Measurements from ENCODE around the gene MAGEA11. TPM values are rescaled to one million over a fixed set of nuclear protein-coding genes. Genes with fewer than 3 reads are reported as not detected.
A peak's percentile ranks its signal among the peaks of the same experiment; 100 is the strongest.
"Not testable (repeated sequence)": the region's sequence is repeated elsewhere in the genome, so short reads cannot be mapped to it uniquely, and the experiment has no call there.

MAGEA11 gene
- total RNA-seq (2014; rRNA removed; shearing (Covaris generic)), result not detected in 2 replicates

DNA sequence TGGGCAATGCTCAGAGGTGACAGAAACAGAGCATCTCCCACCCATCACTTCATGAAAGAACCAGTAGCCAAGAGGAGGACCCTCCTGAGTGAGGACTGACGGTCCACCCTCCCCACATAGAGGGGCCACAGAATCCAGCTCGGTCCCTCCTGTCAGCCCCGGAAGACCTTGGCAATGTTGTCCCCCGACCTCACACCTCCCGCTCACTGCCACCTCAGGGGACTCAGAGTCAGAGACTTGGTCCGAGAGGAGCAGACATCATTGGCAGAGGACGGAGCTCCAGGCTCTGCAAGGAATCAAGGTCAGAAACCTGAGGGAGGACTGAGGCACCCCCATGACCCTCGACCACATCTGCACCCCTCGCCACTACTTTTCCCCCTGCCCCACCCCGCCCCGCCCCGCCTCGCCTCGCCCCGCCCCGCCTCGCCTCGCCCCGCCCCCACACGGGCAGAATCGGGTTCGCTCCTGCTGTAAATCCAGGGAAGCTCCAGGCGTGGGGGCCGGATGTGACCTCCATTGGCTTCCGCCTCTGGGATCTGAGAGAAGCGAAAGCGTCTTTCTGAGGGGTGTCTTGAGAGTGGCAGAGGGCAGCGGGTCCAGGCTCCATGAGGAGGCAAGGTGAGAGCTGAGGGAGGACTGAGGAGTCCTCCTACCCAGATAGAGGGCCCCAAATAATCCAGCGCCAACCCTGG lies at the start of gene MAGEA11:
Gene MAGEA11, plus strand, starts transcription at position 516 of the 692 bp plus-strand sequence. CDS start 1,100 bp downstream, outside the sequence.
- no peaks in the 10 kb centered on the region for H3K27me3 ChIP-seq (replicated peaks)
- no peaks in the 10 kb centered on the region for H3K9me3 ChIP-seq (replicated peaks)
- H3K36me3 ChIP-seq, result no peaks in the 10 kb centered on the region
- H3K4me3 ChIP-seq, result no peak within 1 kb of the TSS
- no peaks in the 10 kb centered on the region for H3K4me1 ChIP-seq (replicated peaks)
- DNase-seq (ENCODE audit: low read depth in 1 of 2, low spot score in 2 of 2), result no peak
- no peak within 1 kb of the TSS for H3K27ac ChIP-seq

DNA sequence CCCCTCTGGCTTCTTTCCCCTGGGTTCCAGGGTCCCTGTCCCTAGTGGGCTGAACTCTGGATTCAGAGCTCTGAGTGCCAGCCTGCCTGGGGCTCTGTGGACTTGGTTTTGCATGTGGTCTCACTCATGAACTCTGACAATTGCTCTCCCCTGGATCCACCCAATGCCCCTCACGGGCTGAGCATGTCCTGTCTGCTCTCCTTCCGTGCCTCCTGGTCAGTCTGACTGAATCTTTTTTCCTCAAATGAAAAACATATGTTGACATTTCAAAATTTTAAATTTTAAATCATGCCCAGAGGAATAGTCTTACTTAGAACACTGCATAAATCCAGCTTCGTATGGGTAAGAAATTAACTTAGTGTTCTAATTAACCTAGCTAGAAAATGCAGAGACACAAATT lies 36.8 kb upstream of the MAGEA11 start:
- H3K27ac ChIP-seq; H3K9me3 ChIP-seq (replicated peaks); H3K4me3 ChIP-seq; DNase-seq (ENCODE audit: low read depth in 1 of 2, low spot score in 2 of 2); H3K36me3 ChIP-seq; H3K27me3 ChIP-seq (replicated peaks); H3K4me1 ChIP-seq (replicated peaks): not testable (repeated sequence)

- not testable (repeated sequence) for H3K27ac ChIP-seq; H3K36me3 ChIP-seq; H3K27me3 ChIP-seq (replicated peaks); DNase-seq (ENCODE audit: low read depth in 1 of 2, low spot score in 2 of 2); H3K4me1 ChIP-seq (replicated peaks); H3K4me3 ChIP-seq; H3K9me3 ChIP-seq (replicated peaks)
These were observed 36.3 kb upstream of the MAGEA11 start for GRCh38 chrX:149675554-149675953.

GRCh38 chrX:149679164-149679678 lies 32.6 kb upstream of the MAGEA11 start:
- H3K9me3 ChIP-seq (replicated peaks); H3K4me3 ChIP-seq; H3K27me3 ChIP-seq (replicated peaks); DNase-seq (ENCODE audit: low read depth in 1 of 2, low spot score in 2 of 2); H3K36me3 ChIP-seq; H3K27ac ChIP-seq: not testable (repeated sequence)
- peaks cover 13% of the 10 kb centered on the region for H3K4me1 ChIP-seq (replicated peaks)

DNA sequence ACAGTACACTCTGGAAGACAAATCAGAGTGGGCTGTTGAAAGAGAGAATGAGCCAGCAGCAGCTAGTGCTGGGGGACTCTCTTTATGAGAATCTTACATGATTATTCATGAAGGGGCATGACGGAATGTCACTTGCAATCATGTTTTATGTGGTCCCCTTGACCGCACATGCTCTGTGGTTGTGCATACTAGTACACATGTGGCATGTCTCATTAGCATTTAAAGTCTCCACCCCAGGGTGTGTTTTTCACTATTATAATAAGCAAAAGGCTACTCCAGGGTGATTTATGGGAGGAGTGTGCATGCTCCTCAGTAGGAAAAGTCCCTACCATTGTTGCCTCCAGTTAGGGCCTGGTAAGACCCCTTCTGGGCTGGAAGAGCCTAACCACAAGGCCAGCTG lies 30.7 kb upstream of the MAGEA11 start:
- no peaks in the 10 kb centered on the region for H3K9me3 ChIP-seq (replicated peaks)
- no peaks in the 10 kb centered on the region for H3K27me3 ChIP-seq (replicated peaks)
- H3K4me3 ChIP-seq, result no peak overlapping the region
- no peak overlapping the region for H3K27ac ChIP-seq
- no peak for DNase-seq (ENCODE audit: low read depth in 1 of 2, low spot score in 2 of 2)
- peaks cover 13% of the 10 kb centered on the region for H3K4me1 ChIP-seq (replicated peaks)
- no peaks in the 10 kb centered on the region for H3K36me3 ChIP-seq

GRCh38 chrX:149682031-149682430 lies 29.8 kb upstream of the MAGEA11 start:
- Histone ChIP-seq H3K9me3 (replicated peaks) (no peaks in the 10 kb centered on the region), H3K4me3 (no peak overlapping the region), H3K27me3 (replicated peaks) (no peaks in the 10 kb centered on the region), H3K36me3 (no peaks in the 10 kb centered on the region), H3K27ac (no peak overlapping the region), H3K4me1 (replicated peaks) (peaks cover 13% of the 10 kb centered on the region)
- DNase-seq (ENCODE audit: low read depth in 1 of 2, low spot score in 2 of 2), result no peak

- Histone ChIP-seq H3K4me3 (no peak overlapping the region), H3K9me3 (replicated peaks) (no peaks in the 10 kb centered on the region), H3K27me3 (replicated peaks) (no peaks in the 10 kb centered on the region), H3K27ac (peak overlapping the region; percentile 70), H3K36me3 (no peaks in the 10 kb centered on the region), H3K4me1 (replicated peaks) (peaks cover 13% of the 10 kb centered on the region)
- peak in 1 of 2 experiments; percentile 38 for DNase-seq (ENCODE audit: low read depth in 1 of 2, low spot score in 2 of 2)
These were observed 28.6 kb upstream of the MAGEA11 start for GRCh38 chrX:149682956-149683947.

DNA sequence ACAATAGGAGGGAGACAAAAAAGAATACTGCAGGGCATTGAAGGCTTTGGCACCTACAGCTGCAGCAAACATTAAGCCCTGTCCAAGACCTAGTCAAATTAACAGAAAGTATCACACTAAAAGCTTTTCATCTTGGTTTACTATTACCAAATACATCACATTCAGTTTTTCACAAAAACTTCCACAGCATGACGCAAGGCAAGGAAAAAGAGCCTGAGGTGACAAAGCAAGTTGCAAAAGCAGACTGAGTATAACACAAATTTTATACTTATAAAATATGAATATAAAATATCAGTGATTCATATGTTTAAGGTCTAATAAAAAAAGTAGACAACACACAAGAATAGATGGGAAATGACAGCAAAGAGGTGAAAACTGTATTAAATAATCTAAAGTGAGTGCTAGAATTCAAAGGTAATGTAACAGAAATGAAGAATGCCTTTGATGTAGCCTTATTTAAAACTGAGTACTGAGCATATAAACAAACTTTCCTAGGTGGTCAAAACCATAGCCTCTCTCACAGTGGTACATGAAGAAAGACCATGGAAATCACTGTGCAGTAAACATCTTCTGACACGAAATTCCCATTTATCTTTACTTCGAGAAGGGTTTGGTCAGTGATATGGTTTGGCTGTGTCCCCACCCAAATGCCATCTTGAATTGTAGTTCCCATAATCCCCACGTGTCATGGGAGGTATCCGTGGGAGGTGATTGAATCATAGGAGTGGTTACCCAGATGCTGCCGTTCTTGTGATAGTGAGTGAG lies 27.7 kb upstream of the MAGEA11 start:
- Histone ChIP-seq H3K4me3 (no peak overlapping the region), H3K27me3 (replicated peaks) (no peaks in the 10 kb centered on the region), H3K27ac (peak overlapping the region; percentile 70), H3K36me3 (no peaks in the 10 kb centered on the region), H3K4me1 (replicated peaks) (peaks cover 13% of the 10 kb centered on the region), H3K9me3 (replicated peaks) (no peaks in the 10 kb centered on the region)
- peak; percentile 46 to 62 for DNase-seq (ENCODE audit: low read depth in 1 of 2, low spot score in 2 of 2)

DNA sequence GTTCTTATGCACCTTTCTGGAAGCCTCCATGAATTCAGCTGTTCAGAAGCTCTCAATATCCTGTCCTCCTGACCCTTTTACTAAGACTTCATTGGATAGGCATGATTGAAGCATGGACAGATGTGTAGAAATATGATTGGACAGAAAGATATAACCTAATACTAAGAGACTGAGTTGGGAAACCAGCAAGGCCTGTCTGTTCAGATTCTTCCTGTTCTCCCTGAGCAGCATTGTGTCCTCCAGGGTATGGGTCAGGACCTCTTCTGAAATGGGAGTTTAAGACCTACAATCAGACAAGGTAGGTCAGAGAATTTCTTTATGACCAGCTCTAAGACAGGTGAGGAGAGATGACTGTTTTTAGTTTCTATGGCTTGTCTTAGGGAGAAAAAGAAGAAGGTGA lies 23.9 kb upstream of the MAGEA11 start:
- Histone ChIP-seq H3K9me3 (replicated peaks) (no peaks in the 10 kb centered on the region), H3K36me3 (no peaks in the 10 kb centered on the region), H3K4me1 (replicated peaks) (peaks cover 9% of the 10 kb centered on the region), H3K4me3 (no peak overlapping the region), H3K27ac (no peak overlapping the region), H3K27me3 (replicated peaks) (no peaks in the 10 kb centered on the region)
- DNase-seq (ENCODE audit: low read depth in 1 of 2, low spot score in 2 of 2), result no peak

DNA sequence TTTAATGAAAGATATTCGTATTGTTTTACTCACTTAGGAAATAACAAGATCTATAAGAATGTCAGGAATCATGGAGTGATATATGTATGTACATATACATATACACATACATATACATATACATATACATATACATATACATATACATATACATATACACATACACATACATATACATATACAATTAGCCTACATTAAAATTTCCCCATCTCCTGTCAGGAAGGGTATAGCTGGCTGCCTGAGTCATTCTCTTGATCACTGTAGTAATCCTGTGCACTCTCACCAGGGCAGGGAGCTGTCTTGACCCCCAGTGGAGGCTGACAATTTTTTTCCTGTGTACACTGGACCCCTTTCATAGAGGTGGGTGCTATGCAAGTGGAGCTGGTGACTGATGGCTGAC lies 23.3 kb upstream of the MAGEA11 start:
- no peak for DNase-seq (ENCODE audit: low read depth in 1 of 2, low spot score in 2 of 2)
- no peaks in the 10 kb centered on the region for H3K9me3 ChIP-seq (replicated peaks)
- no peak overlapping the region for H3K27ac ChIP-seq
- no peak overlapping the region for H3K4me3 ChIP-seq
- peaks cover 4% of the 10 kb centered on the region for H3K4me1 ChIP-seq (replicated peaks)
- no peaks in the 10 kb centered on the region for H3K36me3 ChIP-seq
- H3K27me3 ChIP-seq (replicated peaks), result no peaks in the 10 kb centered on the region

DNA sequence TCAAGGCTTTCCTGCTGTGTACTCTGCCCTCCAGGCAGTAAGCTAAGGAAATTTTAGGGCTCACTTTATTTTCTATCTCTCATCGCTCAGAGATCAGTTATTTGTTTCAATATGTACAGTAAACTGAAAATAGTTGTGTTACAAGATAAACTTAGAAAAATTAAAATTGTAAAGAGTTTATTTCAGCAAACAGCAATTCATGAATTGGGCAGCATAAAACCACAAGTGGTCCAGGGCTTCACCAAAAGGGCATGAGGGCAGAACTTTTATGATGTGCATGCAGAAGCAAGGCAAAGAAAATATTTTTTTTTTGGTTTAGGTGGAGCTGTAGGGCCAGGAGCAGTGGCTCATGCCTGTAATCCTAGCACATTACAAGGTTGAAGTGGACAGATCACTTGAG lies 20.1 kb upstream of the MAGEA11 start:
- Histone ChIP-seq H3K27ac (no peak overlapping the region), H3K9me3 (replicated peaks) (no peaks in the 10 kb centered on the region), H3K27me3 (replicated peaks) (no peaks in the 10 kb centered on the region), H3K4me1 (replicated peaks) (no peaks in the 10 kb centered on the region), H3K36me3 (no peaks in the 10 kb centered on the region), H3K4me3 (no peak overlapping the region)
- no peak for DNase-seq (ENCODE audit: low read depth in 1 of 2, low spot score in 2 of 2)

DNA sequence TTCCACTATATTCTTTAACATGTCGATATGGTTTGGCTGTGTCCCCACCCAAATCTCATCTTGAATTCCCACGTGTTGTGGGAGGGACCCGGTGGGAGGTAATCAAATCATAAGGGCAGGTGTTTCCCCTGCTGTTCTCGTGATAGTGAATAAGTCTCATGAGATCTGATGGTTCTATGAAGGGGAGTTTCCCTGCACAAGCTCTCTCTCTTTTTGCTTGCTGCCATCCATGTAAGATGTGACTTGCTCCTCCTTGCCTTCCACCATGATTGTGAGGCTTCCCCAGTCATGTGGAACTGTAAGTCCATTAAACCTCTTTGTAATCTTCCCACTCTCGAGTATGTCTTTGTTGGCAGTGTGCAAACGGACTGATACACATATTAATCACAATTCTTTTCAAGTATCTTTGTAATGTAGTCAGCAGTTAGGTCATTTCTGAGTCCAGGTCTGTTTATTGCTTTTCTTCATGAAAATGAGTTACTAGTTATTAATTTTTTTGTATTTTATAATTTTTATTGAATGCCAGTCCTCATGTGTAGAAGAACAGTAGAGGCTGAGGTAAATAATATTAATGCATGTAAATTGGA lies 19.1 kb upstream of the MAGEA11 start:
- H3K4me3 ChIP-seq; H3K27ac ChIP-seq; H3K27me3 ChIP-seq (replicated peaks); H3K9me3 ChIP-seq (replicated peaks); H3K36me3 ChIP-seq; H3K4me1 ChIP-seq (replicated peaks); DNase-seq (ENCODE audit: low read depth in 1 of 2, low spot score in 2 of 2): not testable (repeated sequence)

GRCh38 chrX:149699761-149700160 lies 12.1 kb upstream of the MAGEA11 start:
- no peaks in the 10 kb centered on the region for H3K27me3 ChIP-seq (replicated peaks)
- no peak overlapping the region for H3K4me3 ChIP-seq
- H3K4me1 ChIP-seq (replicated peaks), result no peaks in the 10 kb centered on the region
- no peak for DNase-seq (ENCODE audit: low read depth in 1 of 2, low spot score in 2 of 2)
- H3K27ac ChIP-seq, result no peak overlapping the region
- H3K9me3 ChIP-seq (replicated peaks), result no peaks in the 10 kb centered on the region
- no peaks in the 10 kb centered on the region for H3K36me3 ChIP-seq

Data from SJSA1 (cell line).